Measurements from ENCODE around the gene KISS1.
"Not testable (repeated sequence)": the region's sequence is repeated elsewhere in the genome, so short reads cannot be mapped to it uniquely, and the experiment has no call there.

KISS1 gene

GRCh38 chr1:204196068-204196795 is at the start of gene KISS1:
Gene KISS1 (minus strand): TSS chr1:204196491. CDS start chr1:204192876, 3,615 bp downstream.
- no peak for DNase-seq (ENCODE audit: low read depth in 2 of 2)

- no peak for DNase-seq (ENCODE audit: low read depth in 2 of 2)
Observed at GRCh38 chr1:204242920-204243319, 46.6 kb upstream of the KISS1 start.

GRCh38 chr1:204241914-204242313 is 45.6 kb upstream of the KISS1 start:
- no peak for DNase-seq (ENCODE audit: low read depth in 2 of 2)

- no peak for DNase-seq (ENCODE audit: low read depth in 2 of 2)
Observed at GRCh38 chr1:204241050-204241449, 44.8 kb upstream of the KISS1 start.

GRCh38 chr1:204240233-204240632 is 43.9 kb upstream of the KISS1 start:
- no peak for DNase-seq (ENCODE audit: low read depth in 2 of 2)

GRCh38 chr1:204239401-204239800 is 43.1 kb upstream of the KISS1 start:
- not testable (repeated sequence) for DNase-seq (ENCODE audit: low read depth in 2 of 2)

GRCh38 chr1:204238520-204238919 is 42.2 kb upstream of the KISS1 start:
- DNase-seq (ENCODE audit: low read depth in 2 of 2): not testable (repeated sequence)

GRCh38 chr1:204237515-204237914 is 41.2 kb upstream of the KISS1 start:
- DNase-seq (ENCODE audit: low read depth in 2 of 2): not testable (repeated sequence)

GRCh38 chr1:204232526-204232925 is 36.2 kb upstream of the KISS1 start:
- peak; percentile 17 to 28 for DNase-seq (ENCODE audit: low read depth in 2 of 2)

- no peak for DNase-seq (ENCODE audit: low read depth in 2 of 2)
Observed at GRCh38 chr1:204230211-204230610, 33.9 kb upstream of the KISS1 start.

GRCh38 chr1:204228896-204229295 is 32.6 kb upstream of the KISS1 start:
- DNase-seq (ENCODE audit: low read depth in 2 of 2): no peak

- no peak for DNase-seq (ENCODE audit: low read depth in 2 of 2)
Observed at GRCh38 chr1:204227996-204228785, 31.9 kb upstream of the KISS1 start.

GRCh38 chr1:204227351-204227750 is 31.1 kb upstream of the KISS1 start:
- no peak for DNase-seq (ENCODE audit: low read depth in 2 of 2)

- DNase-seq (ENCODE audit: low read depth in 2 of 2): no peak
Observed at GRCh38 chr1:204225841-204226735, 29.8 kb upstream of the KISS1 start.

GRCh38 chr1:204224655-204225054 is 28.4 kb upstream of the KISS1 start:
- no peak for DNase-seq (ENCODE audit: low read depth in 2 of 2)

GRCh38 chr1:204223129-204223860 is 27.0 kb upstream of the KISS1 start:
- DNase-seq (ENCODE audit: low read depth in 2 of 2): no peak

GRCh38 chr1:204222764-204223055 is 26.4 kb upstream of the KISS1 start:
- DNase-seq (ENCODE audit: low read depth in 2 of 2): no peak

- DNase-seq (ENCODE audit: low read depth in 2 of 2): no peak
Observed at GRCh38 chr1:204222006-204222763, 25.9 kb upstream of the KISS1 start.

- DNase-seq (ENCODE audit: low read depth in 2 of 2): no peak
Observed at GRCh38 chr1:204221271-204221670, 25.0 kb upstream of the KISS1 start.

- DNase-seq (ENCODE audit: low read depth in 2 of 2): no peak
Observed at GRCh38 chr1:204219971-204220616, 23.8 kb upstream of the KISS1 start.

All from fibroblast of skin of left biceps (primary cell).